HepG2 (cell line): ENCODE results near the gene ADGRG6. TPM values are rescaled to one million over a fixed set of nuclear protein-coding genes. Genes with fewer than 3 reads are reported as not detected.

Experiments
- ATF7 ChIP-seq, 2 experiments: fragments of 450-650 bp in 1 of 2; sonication (generic) in 1 of 2; formaldehyde crosslinking in 1 of 2; IDR thresholded peaks; 2 replicates each; pipeline versions ENCODE4 v1.4.0 to v1.6.1; 2016 to 2020; ENCODE audit warnings: antibody characterized with exemption in 1 of 2, mild to moderate bottlenecking in 1 of 2, missing genetic modification reagents in 1 of 2
- MAZ ChIP-seq, 2 experiments: sonication (generic) in 1 of 2; formaldehyde crosslinking in 1 of 2; IDR thresholded peaks; 2 replicates each; pipeline versions ENCODE4 v1.5.0 to v1.6.1; 2012 to 2020; ENCODE audit warnings: low read depth in 2 of 2, mild to moderate bottlenecking in 2 of 2, borderline replicate concordance in 1 of 2, improper control_type of control experiment in 1 of 2, low read length in 1 of 2, missing genetic modification reagents in 1 of 2, moderate library complexity in 1 of 2
- NFRKB ChIP-seq: fragments of 450-650 bp; IDR thresholded peaks from 2 replicates; pipeline ENCODE4 v1.6.1; 2017
- SETDB1 ChIP-seq: sonication (generic); formaldehyde crosslinking; IDR thresholded peaks from 2 replicates; pipeline ENCODE4 v1.5.1; 2020; ENCODE audit warnings: missing genetic modification reagents, mild to moderate bottlenecking, borderline replicate concordance
- SNAPC2 ChIP-seq: sonication (generic); formaldehyde crosslinking; IDR thresholded peaks from 2 replicates; pipeline ENCODE4 v1.8.1; 2022; ENCODE audit warnings: mild to moderate bottlenecking, missing genetic modification reagents
- SP2 ChIP-seq: sonication (generic); formaldehyde crosslinking; IDR thresholded peaks from 2 replicates; pipeline ENCODE4 v1.5.1; 2020; ENCODE audit warnings: mild to moderate bottlenecking, missing genetic modification reagents
- SRSF1 ChIP-seq: fragments of 200-400 bp; formaldehyde crosslinking; optimal IDR thresholded peaks from 2 replicates; pipeline ENCODE3; 2017; ENCODE audit warnings: mild to moderate bottlenecking, low read depth, low read length, moderate library complexity
- ZIK1 ChIP-seq: sonication (generic); formaldehyde crosslinking; IDR thresholded peaks from 2 replicates; pipeline ENCODE4 v1.5.0; 2020; ENCODE audit warnings: mild to moderate bottlenecking, low read depth, missing genetic modification reagents, borderline replicate concordance
- ZKSCAN1 ChIP-seq: fragments of 150-350 bp; IDR thresholded peaks from 2 replicates; pipeline ENCODE4 v1.6.1; 2014; ENCODE audit warnings: low read length
- ZNF124 ChIP-seq: sonication (generic); formaldehyde crosslinking; IDR thresholded peaks from 2 replicates; pipeline ENCODE4 v1.4.0; 2020; ENCODE audit warnings: missing genetic modification reagents
- ZNF343 ChIP-seq: sonication (generic); formaldehyde crosslinking; IDR thresholded peaks from 2 replicates; pipeline ENCODE4 v1.4.0; 2020; ENCODE audit warnings: mild to moderate bottlenecking, missing genetic modification reagents
- ZNF446 ChIP-seq: sonication (generic); formaldehyde crosslinking; IDR thresholded peaks from 2 replicates; pipeline ENCODE4 v1.5.0; 2020; ENCODE audit warnings: mild to moderate bottlenecking, missing genetic modification reagents
- ZNF484 ChIP-seq: sonication (generic); formaldehyde crosslinking; IDR thresholded peaks from 2 replicates; pipeline ENCODE4 v1.5.1; 2020; ENCODE audit warnings: mild to moderate bottlenecking, low read depth, missing genetic modification reagents, borderline replicate concordance
- ZNF607 ChIP-seq: sonication (generic); formaldehyde crosslinking; IDR thresholded peaks from 2 replicates; pipeline ENCODE4 v1.5.1; 2020; ENCODE audit warnings: missing genetic modification reagents, mild to moderate bottlenecking, borderline replicate concordance
- ZNF619 ChIP-seq: sonication (generic); formaldehyde crosslinking; IDR thresholded peaks from 2 replicates; pipeline ENCODE4 v1.4.0; 2020; ENCODE audit warnings: mild to moderate bottlenecking, missing genetic modification reagents
- ZSCAN31 ChIP-seq: sonication (generic); formaldehyde crosslinking; IDR thresholded peaks from 2 replicates; pipeline ENCODE4 v1.5.0; 2020; ENCODE audit warnings: low read depth, mild to moderate bottlenecking, missing genetic modification reagents
- polyA plus RNA-seq, 8 experiments: library from polyadenylated mRNA; depleted of rRNA in 3 of 8; stranded (reverse) in 7 of 8; unstranded in 1 of 8; fragments of >200 nt; fragmentation: Illumina TruSeq in 4 of 8; extraction: Trizol in 4 of 8; gene quantifications; 2 replicates each; pipeline versions ENCODE4 v1.2.1 to v1.2.3, GENCODE V29; 2011 to 2016; ENCODE audit warnings: low read depth in 4 of 8, missing spikeins in 1 of 8, mixed read lengths in 1 of 8; ENCODE audit not compliant: insufficient read depth in 1 of 8
- total RNA-seq, 5 experiments: library from RNA; depleted of rRNA; stranded (reverse); fragments of >200 nt; fragmentation: Illumina TruSeq; extraction: Trizol; gene quantifications; 2 replicates each; pipeline ENCODE4 v1.2.3, GENCODE V29; 2016; ENCODE audit warnings: low read depth in 1 of 5
- TF ChIP-seq, protein P1 (sequence below), 2 experiments: sonication (generic) in 1 of 2; formaldehyde crosslinking in 1 of 2; IDR thresholded peaks; 2 replicates each; pipeline versions ENCODE4 v1.5.1 to v1.6.1; 2011 to 2020; ENCODE audit warnings: borderline replicate concordance in 1 of 2, low read depth in 1 of 2, low read length in 1 of 2, mild to moderate bottlenecking in 1 of 2, missing genetic modification reagents in 1 of 2, moderate library complexity in 1 of 2
- TF ChIP-seq, protein P2 (sequence below), 2 experiments: fragments of 450-650 bp in 1 of 2; sonication (generic) in 1 of 2; formaldehyde crosslinking; IDR thresholded peaks; 2 replicates each; pipeline versions ENCODE4 v1.5.0 to v1.8.0; 2020 to 2022; ENCODE audit warnings: mild to moderate bottlenecking in 1 of 2, missing genetic modification reagents in 1 of 2
- TF ChIP-seq, protein P3 (sequence below): sonication (generic); formaldehyde crosslinking; IDR thresholded peaks from 2 replicates; pipeline ENCODE4 v1.4.0; 2020; ENCODE audit warnings: missing genetic modification reagents
- TF ChIP-seq, protein P4 (sequence below): sonication (generic); formaldehyde crosslinking; conservative IDR thresholded peaks from 2 replicates; pipeline ENCODE4 v1.4.0; 2020; ENCODE audit warnings: missing genetic modification reagents

Gene ADGRG6
- total and polyA plus RNA-seq, 2 of the 13 experiments (the other 11 are each of a cell fraction or from before 2014, with no cell fraction given): 129 to 249 TPM

DNA sequence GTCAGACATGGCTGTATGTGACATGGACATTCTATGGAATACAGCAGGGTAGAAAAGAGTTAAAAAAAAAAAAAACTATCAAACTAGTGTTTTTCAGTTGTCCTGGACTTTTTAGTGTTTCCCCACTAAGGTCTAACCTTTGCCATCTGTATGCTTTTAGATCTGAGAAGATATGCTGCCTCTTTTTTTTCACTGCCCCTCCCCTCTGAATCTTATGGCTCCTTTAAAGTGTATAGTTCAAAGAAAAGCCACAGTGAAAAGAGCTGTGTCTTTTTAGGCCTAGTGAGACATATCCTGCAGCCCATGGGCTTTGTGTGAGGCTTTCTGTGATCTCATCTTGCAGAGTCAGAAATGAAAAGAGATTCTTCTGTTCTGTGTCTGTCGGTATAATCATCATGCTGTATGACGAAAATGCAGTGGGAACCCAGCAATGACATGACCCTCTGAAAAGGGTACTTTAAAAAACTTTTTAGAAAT lies 29.3 kb downstream of the ADGRG6 start (continued):
- TF ChIP-seq, protein P1, sequence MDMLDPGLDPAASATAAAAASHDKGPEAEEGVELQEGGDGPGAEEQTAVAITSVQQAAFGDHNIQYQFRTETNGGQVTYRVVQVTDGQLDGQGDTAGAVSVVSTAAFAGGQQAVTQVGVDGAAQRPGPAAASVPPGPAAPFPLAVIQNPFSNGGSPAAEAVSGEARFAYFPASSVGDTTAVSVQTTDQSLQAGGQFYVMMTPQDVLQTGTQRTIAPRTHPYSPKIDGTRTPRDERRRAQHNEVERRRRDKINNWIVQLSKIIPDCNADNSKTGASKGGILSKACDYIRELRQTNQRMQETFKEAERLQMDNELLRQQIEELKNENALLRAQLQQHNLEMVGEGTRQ (IDR thresholded peaks at IDR 0.05; ENCODE audit: low read depth, low read length): no peak
- TF ChIP-seq, protein P1 (CRISPR knock-in tag; IDR thresholded peaks at IDR 0.05; ENCODE audit: borderline replicate concordance): no peak
- peak; percentile 26; the same call in 1 of the 2 replicates for TF ChIP-seq ZSCAN31 (CRISPR knock-in tag)
- TF ChIP-seq, protein P2, sequence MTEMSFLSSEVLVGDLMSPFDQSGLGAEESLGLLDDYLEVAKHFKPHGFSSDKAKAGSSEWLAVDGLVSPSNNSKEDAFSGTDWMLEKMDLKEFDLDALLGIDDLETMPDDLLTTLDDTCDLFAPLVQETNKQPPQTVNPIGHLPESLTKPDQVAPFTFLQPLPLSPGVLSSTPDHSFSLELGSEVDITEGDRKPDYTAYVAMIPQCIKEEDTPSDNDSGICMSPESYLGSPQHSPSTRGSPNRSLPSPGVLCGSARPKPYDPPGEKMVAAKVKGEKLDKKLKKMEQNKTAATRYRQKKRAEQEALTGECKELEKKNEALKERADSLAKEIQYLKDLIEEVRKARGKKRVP (CRISPR knock-in tag; IDR thresholded peaks at IDR 0.05): no peak; a peak in 1 of 4 replicates
- no peak for TF ChIP-seq ZNF446
- TF ChIP-seq ZNF484 (CRISPR knock-in tag): no peak
- TF ChIP-seq SRSF1: no peak
- TF ChIP-seq MAZ (IDR thresholded peaks at IDR 0.05; ENCODE audit: borderline replicate concordance, low read depth, low read length): peak; percentile 69; the same call in 1 of the 2 replicates
- TF ChIP-seq MAZ (CRISPR knock-in tag; IDR thresholded peaks at IDR 0.05; ENCODE audit: low read depth): no peak
- TF ChIP-seq ZNF619 (CRISPR knock-in tag): no peak
- no peak for TF ChIP-seq SP2
- TF ChIP-seq, protein P3, sequence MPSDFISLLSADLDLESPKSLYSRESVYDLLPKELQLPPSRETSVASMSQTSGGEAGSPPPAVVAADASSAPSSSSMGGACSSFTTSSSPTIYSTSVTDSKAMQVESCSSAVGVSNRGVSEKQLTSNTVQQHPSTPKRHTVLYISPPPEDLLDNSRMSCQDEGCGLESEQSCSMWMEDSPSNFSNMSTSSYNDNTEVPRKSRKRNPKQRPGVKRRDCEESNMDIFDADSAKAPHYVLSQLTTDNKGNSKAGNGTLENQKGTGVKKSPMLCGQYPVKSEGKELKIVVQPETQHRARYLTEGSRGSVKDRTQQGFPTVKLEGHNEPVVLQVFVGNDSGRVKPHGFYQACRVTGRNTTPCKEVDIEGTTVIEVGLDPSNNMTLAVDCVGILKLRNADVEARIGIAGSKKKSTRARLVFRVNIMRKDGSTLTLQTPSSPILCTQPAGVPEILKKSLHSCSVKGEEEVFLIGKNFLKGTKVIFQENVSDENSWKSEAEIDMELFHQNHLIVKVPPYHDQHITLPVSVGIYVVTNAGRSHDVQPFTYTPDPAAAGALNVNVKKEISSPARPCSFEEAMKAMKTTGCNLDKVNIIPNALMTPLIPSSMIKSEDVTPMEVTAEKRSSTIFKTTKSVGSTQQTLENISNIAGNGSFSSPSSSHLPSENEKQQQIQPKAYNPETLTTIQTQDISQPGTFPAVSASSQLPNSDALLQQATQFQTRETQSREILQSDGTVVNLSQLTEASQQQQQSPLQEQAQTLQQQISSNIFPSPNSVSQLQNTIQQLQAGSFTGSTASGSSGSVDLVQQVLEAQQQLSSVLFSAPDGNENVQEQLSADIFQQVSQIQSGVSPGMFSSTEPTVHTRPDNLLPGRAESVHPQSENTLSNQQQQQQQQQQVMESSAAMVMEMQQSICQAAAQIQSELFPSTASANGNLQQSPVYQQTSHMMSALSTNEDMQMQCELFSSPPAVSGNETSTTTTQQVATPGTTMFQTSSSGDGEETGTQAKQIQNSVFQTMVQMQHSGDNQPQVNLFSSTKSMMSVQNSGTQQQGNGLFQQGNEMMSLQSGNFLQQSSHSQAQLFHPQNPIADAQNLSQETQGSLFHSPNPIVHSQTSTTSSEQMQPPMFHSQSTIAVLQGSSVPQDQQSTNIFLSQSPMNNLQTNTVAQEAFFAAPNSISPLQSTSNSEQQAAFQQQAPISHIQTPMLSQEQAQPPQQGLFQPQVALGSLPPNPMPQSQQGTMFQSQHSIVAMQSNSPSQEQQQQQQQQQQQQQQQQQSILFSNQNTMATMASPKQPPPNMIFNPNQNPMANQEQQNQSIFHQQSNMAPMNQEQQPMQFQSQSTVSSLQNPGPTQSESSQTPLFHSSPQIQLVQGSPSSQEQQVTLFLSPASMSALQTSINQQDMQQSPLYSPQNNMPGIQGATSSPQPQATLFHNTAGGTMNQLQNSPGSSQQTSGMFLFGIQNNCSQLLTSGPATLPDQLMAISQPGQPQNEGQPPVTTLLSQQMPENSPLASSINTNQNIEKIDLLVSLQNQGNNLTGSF: no peak
- TF ChIP-seq SNAPC2 (CRISPR knock-in tag): 0 out of 2 replicates have a peak, but pooled peaks have one; percentile 64
- no peak for TF ChIP-seq ZKSCAN1
- no peak; the same call in 1 of the 2 replicates for TF ChIP-seq NFRKB
- TF ChIP-seq ZIK1 (CRISPR knock-in tag): no peak
- no peak for TF ChIP-seq ZNF343
- no peak for TF ChIP-seq ZNF607
- peak; percentile 75; the same call in 1 of the 2 replicates for TF ChIP-seq ZNF124
- TF ChIP-seq ATF7 (IDR thresholded peaks at IDR 0.05): no peak
- no peak for TF ChIP-seq ATF7 (CRISPR knock-in tag; IDR thresholded peaks at IDR 0.05)
- TF ChIP-seq, protein P4, sequence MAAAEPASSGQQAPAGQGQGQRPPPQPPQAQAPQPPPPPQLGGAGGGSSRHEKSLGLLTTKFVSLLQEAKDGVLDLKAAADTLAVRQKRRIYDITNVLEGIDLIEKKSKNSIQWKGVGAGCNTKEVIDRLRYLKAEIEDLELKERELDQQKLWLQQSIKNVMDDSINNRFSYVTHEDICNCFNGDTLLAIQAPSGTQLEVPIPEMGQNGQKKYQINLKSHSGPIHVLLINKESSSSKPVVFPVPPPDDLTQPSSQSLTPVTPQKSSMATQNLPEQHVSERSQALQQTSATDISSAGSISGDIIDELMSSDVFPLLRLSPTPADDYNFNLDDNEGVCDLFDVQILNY (CRISPR knock-in tag): no peak
- TF ChIP-seq SETDB1 (CRISPR knock-in tag): no peak
